ENCODE measurements around the gene FCHSD2.
"Not testable (repeated sequence)": the region's sequence is repeated elsewhere in the genome, so short reads cannot be mapped to it uniquely, and the experiment has no call there.

Gene FCHSD2

DNA sequence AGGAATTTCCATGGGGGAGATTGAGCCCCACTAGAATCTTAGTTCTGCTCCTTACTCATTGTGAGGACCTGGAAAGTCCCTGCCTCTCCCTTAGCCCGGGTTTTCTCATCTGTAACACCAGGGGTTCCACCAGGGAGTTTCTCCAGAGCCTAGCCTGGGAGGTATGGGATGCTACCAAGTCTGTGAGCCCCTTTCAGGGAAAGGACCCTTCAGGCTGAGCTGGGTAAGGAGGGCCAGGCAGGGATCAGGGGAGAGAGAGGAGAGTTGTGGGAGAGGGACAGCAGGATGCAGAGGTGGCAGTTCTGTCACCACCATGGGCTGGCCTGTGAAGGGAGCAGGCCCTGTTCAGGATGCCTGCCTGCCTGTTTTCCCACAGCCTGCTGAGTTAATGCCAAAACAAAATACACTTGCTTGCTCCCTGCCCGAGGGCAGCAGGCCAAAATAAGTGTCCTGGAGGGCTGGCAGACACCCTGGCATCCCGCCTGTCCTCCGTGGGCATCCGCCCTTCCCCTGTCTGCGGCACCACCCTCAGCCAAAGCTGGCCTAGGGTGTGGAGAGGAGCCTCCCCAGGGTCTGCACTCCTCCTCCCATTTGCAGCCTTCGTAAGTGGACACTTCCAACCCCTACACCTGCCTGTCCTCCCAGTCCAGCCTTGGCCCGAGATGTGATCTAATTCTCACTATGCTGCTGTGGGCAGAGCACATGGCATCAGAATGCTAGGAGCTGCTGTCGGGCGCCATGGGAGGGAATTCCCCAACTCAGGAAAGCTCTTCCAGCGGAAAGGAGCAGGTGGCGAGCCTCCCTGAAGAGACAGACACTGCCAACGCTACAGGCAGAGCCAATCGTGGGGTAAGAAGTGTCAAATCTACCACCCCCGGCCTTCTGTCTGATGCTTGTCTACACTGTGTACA lies 5.9 kb upstream of the FCHSD2 start:
- no peak for DNase-seq

DNA sequence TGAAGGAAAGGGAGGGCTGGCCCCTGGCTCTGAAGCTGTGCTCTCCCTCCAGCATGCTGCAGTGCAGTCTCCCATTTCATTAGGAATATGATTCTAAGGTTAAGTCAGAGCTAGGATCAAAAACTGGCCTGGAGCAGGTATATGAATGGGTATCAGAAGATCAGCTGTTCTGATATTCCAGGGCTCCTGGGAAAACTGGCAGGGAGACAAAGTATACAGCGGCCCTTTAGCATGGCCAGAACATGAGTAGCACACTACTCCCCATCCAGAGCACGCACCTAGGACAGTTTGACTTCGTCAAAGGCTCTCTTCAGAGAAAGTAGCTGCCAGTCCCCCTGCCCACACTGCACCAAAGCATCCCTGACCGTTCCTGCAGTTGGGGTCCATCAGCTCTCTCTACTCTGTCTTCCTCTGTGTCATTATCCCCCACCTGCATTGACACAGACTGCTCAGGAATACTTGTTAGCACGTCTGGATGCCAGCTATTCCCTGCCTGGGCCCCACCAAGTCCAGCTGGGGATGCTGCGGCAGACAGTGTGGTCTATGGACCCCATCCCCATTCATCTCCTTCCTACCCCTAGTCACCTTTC lies 4.0 kb upstream of the FCHSD2 start:
- no peak for DNase-seq

DNA sequence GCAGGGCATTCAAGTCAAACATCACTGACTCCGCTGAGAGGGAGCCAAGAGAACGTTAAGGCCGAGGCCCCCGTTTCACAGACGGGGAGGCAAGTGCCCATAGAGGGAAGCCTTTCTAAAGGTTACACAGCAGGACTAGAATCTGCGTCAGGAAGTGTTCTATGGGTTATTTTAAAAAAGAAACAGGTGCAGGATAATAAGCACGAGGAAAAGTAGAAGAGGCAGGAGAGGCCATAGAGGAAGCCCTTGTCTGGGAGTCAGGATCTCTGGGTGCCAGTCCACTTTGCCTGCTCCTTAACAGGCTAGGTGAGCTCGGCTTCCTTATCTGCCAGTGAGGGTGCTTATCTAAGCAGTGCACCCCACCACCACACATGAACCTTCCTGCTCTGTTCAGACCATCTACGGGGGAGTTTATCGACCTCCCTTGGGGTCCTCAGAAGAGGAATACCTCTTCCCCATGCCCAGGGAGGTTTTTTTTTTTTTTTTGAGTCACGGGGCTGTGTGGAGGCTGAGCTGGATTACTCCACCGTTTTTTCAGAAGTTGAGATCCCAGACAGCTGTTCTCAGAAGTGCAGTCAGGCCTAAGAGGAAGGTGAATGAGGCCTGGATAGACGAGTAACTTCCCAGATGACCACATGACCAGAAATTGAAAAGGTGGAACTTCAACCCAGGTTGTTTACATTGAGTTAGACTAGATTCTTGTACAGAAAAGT lies 1.2 kb upstream of the FCHSD2 start:
- DNase-seq = no peak

DNA sequence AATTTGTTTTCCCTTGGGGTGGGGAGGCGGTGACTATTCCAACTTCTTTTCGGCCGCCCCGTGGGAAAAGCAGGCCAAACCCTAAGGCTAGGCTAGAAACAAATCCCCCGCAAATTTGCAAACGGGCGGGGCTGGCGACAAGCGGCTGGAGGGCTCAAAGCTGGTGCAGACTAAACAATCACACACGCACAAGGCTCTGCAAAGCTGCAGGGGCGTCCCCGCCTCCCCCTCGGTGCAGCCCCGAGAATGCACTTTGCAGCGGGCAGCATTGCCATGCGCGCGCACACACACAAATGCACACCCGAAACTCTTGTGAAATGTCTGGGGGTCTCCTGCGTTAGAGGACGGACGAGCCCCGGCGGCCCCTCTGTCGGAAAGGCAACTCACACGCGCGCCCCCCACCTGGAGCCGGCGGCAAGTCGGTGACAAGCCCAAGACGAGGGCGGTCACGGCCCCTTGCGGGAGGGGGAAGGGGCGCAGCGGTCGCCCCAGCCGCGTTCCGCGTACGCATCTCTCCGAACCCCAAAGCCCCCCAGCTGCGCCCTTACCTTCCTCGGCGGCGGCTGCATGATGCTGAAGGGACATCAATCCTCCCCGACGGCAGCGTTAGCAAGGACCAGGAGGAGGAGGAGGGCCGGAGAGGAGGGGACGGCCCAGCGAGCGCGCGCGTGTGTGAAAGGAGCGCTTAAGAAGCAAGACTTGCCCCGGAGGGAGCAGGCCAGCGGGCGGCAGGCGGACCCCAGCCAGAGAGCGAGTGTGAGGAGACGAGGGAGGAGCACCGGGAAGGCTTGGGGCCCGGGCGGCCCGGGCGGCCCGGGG lies 600 bp downstream of the FCHSD2 start:
- DNase-seq = peak; percentile 88

DNA sequence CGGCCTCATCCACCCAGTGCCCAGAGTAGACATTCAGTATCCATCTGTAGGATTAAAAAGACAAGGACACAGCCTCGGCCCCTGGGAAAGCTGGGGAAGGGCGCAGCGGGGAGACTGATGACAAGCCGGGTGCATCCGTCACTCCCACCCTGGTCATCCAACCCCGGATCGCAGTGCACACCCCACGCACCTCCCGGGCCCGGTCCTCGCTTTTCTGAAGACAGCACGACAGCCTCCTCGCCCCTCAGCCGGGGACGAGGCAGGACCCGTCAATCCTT lies 1.1 kb downstream of the FCHSD2 start:
- no peak for DNase-seq

DNA sequence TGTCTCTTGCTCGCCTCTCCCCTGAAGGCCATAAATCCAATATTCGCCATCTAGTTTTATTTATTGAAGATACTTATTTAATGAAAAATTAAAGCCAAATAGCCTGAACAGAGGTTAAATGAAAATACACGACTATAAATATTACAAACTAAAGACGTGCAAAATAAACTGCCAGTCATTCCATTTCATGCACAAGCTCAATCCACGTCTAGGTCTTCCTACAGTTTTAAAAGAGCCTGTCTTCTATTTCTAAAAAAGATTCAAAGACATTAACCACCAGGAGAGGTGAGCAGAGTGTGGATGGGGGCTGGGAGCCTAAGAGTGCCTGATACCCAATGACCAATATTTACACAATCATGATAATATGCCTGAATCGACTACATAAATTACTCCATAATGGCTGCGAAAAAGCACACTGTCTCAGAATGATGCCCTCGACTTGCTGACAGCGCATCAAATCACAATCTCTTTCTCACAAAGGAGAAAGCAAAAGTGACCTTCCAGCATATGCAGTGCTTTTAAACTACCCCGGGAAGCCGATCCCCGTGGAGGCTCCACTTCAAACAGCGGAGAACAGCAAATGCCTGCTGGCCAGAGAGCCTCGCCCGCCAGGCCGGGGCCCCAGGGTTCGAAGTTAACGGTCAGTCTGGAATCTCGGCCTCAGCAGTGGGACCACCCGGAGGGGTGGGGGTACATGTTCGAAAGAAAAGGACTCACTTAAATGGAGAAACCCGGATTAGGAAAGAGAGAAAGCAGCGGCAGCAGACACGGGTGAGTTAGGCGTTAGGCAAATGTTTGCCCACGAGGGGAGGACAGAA lies 1.7 kb downstream of the FCHSD2 start:
- DNase-seq = no peak

DNA sequence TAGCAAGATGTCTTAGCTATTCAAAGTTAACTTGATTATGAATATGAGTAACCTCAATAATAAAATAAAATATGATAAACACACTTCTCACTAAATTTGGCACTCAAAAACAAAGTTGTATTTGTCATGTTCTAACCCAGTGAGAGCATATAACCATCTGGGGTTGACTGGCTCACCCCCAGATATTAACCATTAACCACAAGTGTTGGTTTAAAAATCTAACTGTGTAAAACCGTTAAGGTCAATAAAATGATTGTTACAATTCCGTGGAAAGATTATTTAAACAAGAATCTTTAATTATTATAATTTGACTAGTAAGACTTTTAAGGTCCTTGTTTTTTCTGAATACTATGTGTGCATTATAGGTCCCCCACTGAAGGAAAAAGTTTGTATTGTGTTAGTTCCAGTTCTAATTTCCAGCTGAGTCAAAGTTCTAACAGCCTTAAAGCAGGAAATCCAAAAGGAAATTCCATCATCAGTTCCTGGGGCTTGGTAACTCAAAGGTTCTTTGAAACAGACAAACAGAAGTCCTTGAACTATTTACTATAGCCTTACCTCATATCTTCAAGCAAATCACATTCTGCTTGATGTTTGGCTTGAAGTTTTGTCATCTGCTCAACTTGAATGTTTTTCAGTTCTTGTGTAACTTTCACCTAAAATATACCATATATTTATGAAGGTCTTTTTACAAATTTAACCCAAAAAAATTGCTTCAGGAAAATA lies 2.5 kb downstream of the FCHSD2 start:
- no peak for DNase-seq

DNA sequence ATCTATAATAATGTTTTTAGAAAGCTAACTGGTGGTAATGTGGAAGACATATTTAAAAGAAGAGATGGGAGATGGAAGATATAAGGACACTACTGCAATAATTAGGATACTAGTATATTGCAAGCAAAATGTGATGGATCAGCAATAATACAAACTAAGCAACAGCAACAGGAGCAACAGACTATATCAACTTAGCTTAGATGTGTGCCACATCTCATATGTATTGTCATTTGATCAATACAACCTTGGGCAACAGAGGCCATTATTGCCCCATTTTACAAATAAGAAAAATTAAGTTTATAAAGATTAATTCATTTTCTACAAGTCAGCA lies 4.2 kb downstream of the FCHSD2 start:
- DNase-seq = no peak

DNA sequence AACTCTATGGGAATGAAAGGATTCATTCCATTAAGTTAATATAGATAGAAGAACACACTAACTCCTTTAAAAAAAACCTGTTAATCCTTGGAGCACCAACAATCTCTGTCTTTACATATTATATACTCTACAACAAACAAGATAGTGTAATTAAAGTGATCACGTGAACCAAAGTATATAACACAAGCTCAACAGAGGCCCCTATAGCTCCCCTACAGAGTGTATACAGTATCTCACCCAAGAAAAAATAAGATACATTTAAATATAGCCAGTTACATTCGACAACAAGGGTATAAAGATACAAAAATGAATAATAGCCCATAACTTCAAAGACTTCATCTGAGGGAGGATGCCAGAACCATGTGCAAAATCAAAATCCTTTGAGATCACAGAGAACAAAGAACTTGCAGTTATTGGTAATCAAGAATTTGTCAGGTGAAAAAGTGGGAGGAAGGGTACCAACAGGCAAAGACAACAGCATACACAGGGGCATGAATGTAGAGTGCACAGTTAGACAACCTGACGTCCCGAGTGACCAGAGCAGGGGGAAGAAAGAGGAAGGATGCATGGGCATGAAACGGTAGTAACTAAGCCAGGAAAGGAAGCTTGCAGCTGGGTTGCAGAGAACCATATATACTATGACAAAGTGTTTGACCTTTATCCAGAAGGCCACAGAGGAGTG lies 4.7 kb downstream of the FCHSD2 start:
- no peak for DNase-seq

DNA sequence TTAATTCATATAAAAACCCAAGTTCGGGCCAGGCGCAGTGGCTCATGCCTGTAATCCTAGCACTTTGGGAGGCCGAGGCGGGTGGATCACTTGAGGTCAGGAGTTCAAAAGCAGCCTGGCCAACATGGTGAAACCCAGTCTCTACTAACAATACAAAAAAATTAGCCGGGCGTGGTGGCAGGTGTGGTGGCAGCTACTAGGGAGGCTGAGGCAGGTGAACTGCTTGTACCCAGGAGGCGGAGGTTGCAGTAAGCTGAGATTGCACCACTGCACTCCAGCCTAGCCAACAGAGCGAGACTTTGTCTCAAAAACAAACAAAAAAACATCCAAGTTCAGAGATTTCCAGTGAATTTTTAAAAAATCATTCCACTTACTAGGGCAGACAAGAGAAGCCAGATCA lies 5.4 kb downstream of the FCHSD2 start:
- DNase-seq = not testable (repeated sequence)

DNA sequence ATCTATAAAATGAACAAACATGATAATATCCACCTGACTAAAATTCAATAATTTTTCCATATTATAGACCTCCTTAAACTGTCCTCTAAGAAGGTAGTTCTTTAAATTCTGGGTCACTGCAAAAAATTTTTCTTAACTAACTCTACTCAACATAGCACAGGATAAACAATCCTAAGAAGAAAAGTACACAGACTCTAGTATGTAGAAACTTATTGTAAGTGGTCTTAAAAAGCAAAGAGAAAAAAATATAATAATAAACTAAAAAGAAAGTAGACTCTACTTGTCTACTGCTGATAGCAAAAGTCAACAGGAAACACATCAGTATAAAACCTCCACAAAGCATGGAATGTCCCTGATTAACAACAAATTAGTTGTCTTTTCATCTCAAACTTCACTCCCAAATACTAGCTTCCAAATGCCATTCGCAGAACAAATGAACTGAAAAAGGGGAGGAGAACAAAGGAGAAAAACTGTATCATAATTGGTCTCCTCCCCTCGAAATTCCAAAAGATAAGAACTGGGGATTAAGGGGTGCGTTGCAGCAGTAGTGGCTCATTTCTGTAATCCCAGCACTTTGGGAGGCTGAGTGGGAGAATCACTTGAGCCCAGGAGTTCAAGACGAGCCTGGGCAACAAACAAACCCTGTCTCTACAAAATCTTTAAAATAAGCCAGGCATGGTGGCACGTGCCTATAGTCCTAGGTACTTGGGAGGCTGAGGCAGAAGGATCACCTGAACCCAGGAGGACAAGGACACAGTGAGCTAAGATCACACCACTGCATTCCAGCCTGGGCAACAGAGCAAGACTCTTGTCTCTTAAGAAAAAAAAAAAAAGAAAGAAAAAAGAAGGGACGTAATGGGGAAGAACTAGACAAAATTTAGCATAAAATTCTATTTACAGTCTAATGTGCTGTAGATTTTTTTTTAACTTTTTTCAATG lies 6.5 kb downstream of the FCHSD2 start:
- DNase-seq = no peak

DNA sequence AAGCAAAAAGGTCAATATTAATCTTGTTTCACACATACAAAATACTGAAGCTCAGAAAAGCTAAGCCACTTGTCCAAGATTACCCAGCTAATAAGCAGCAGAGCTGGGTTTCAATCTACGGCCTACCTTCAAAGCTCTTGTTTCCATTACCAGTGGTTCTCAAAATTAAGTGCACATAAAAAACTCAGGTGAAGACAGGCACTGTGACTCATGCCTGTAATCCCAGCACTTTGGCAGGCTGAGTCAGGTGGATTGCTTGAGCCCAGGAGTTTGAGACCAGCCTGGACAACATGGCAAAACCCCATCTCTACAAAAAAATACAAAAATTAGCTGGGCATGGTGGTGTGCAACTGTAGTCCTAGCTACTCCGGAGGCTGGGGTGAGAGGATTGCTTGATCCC lies 9.8 kb downstream of the FCHSD2 start:
- DNase-seq = not testable (repeated sequence)

DNA sequence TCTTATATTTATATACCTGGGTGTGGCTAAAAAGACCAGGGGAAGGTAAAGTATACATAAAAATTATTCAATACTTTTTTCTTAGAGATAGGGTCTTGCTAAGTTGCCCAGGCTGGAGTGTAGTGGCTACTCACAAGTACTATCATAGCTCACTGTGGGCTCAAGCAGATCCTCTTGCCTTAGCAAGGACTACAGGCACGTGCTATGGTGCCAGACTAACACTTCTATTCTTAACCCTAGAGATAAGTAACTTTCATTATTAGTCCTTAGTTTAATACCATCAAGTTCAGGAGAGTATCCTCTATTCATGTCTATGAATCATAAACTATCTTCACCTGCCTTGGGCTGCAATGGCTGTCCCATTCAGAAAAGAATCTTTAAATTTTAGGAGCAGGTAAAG lies 11.9 kb downstream of the FCHSD2 start:
- DNase-seq = no peak

DNA sequence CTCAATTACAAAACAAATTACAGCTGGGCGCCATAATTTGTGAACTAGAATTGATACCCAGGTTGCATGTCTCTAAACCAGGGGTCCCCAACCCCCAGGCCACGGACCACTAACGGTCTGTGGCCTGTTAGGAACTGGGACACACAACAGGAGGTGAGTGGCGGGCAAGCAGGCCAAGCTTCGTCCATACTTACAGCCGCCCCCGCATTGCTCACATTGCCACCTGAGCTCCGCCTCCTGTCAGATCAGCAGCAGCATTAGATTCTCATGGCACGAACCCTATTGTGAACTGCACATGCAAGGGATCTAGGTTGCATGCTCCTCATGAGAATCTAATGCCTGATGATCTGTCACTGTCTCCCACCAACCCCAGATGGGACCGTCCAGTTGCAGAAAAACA lies 12.9 kb downstream of the FCHSD2 start:
- no peak for DNase-seq

DNA sequence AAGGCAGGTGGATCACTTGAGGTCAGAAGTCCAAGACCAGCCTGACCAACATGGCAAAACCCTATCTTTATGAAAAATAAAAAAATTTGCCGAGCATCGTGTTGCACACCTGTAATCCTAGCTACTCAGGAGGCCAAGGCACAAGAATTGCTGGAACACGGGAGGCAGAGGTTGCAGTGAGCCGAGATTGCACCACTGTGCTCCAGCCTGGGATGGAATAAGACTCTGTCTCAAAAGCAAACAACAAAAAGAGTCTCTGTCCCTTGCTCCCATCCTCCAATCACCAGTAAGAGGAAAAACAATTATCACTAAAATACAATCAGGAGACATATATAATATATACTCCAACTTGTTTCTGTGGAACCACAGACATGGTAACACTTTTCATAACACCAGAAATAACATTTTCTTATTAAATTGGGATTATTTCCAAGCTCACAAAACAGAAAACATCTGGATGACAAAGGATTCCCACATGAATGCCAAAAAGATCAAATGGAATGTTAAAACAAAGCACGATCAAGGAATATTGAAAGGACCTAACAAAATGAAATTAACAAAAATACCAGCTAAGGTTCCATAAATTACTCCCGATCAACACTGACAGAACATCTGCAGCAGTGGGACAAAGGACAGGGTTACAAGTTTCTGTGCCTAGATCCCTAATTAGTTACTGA lies 15.2 kb downstream of the FCHSD2 start:
- no peak for DNase-seq

DNA sequence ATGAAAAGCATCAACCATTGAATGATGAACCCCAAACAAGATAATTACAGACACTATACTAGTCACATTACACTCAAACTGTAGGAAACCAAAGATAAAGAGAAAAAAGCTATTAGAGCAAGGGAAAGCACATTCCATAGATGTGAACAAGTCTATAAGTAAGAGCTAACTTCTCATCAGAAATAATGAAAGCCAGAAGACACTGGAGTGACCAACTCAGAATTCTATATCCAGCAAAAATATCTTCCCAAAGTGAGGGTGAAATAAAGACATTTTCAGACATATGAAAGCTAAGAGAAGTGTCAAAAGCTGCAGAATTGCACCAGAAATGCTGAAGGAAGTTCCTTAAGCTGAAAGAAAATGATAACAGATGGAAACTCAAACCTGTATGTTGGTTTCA lies 17.3 kb downstream of the FCHSD2 start:
- DNase-seq = no peak

DNA sequence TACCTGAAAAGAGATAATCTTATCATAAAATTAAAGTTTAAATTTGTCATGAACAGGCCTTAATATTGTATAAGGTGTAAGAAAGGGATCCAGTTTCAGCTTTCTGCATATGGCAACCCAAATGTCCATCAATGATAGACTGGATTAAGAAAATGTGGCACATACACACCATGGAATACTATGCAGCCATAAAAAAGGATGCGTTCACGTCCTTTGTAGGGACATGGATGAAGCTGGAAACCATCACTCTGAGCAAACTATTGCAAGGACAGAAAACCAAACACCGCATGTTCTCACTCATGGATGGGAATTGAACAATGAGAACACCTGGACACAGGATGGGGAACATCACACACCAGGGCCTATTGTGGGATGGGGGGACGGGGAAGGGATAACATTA lies 18.2 kb downstream of the FCHSD2 start:
- DNase-seq = not testable (repeated sequence)

DNA sequence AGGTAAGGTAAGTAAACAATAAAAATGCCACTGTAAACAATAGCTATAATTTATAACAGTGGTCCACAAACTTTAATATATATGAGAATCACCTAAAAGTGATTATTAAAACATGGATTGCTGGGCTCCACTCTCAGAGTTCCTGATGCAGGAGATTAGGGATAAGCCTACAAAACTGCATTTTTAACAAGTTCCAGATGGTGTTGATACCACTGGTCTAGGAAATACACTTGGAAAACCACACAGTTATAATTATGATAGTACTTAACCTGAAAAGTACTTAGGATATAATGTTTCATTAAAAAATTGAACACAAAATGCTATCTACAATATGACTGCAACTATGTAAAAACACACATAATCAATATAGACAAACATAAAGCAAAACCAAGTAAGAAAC lies 20.4 kb downstream of the FCHSD2 start:
- DNase-seq = no peak

DNA sequence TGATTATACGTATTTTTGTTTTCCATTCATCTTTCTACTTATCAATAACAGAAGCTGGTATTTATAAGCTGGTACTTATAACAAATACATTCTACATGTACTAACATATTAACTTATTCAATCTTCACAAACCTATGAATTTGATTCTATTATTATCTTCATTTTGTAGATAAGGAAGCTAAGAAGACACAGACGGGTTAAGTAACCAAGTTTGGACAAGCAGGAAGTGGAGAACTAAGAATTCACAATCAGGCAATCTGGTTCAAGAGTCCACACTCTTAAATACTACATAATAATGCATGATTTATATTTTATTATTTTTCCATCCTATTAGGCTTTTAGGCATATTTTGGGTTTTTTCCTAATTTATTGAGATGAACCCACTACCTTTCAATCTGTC lies 25.0 kb downstream of the FCHSD2 start:
- DNase-seq = no peak

Data from right forelimb (tissue), 1 donor.